ENCODE measurements around the gene CROCC. TPM values are rescaled to one million over a fixed set of nuclear protein-coding genes. Genes with fewer than 3 reads are reported as not detected.
"Not testable (repeated sequence)": the region's sequence is repeated elsewhere in the genome, so short reads cannot be mapped to it uniquely, and the experiment has no call there.

The CROCC gene
- polyA plus RNA-seq, 2 of the 4 experiments (the other 2 are of a cell fraction) = 4.4 to 10.6 TPM

- ChIA-PET CTCF (interaction anchor here (0.5 to 6.7 kb wide), 37 partner anchors 9 to 512 kb away, joined by 3 to 80 read pairs (median 3); partner anchors contain the start of genes NBPF1 and NECAP2), POLR2A (interaction anchor here (0.9 to 1.0 kb wide), 5 partner anchors 8 to 339 kb away, joined by 3 to 5 read pairs (median 5); partner anchors contain the start of gene NBPF1)
- not testable (repeated sequence) for H3K9me3 ChIP-seq; H3K4me1 ChIP-seq; FAIRE-seq; ATAC-seq; H3K4me2 ChIP-seq; H3K4me3 ChIP-seq; DNase-seq (ENCODE audit: low read depth in 1 of 2, low spot score in 1 of 2)
- peak overlapping the region in 1 of 2 experiments; percentile 71; a peak in 2 of 6 replicates for H3K27ac ChIP-seq
- 79% methylated on average over 4 of the region's 4 CpGs for WGBS (ENCODE audit: missing lambda C conversion rate)
Observed at GRCh38 chr1:16952376-16952775, 30.6 kb downstream of the CROCC start.

GRCh38 chr1:16954579-16954978, 32.8 kb downstream of the CROCC start:
- TF ChIP-seq ZC3H11A (IDR thresholded peaks at IDR 0.05) (no peak), ZFP36 (IDR thresholded peaks at IDR 0.05; ENCODE audit: borderline replicate concordance, partially characterized antibody) (no peak), RARB (CRISPR knock-in tag; IDR thresholded peaks at IDR 0.05) (no peak), CTCF (IDR thresholded peaks at IDR 0.05) (no peak), MAFK (IDR thresholded peaks at IDR 0.05; ENCODE audit: partially characterized antibody) (no peak), POLR2AphosphoS2 (conservative IDR thresholded peaks at IDR 0.05; ENCODE audit: low read length) (no peak), HEYL (CRISPR knock-in tag; IDR thresholded peaks at IDR 0.05) (no peak), BCL3 (IDR thresholded peaks at IDR 0.05) (no peak), BHLHE40 (IDR thresholded peaks at IDR 0.05; ENCODE audit: low read depth, low read length) (no peak), RNF2 (IDR thresholded peaks at IDR 0.05; ENCODE audit: borderline replicate concordance, low read depth) (no peak), PHF8 (IDR thresholded peaks at IDR 0.05; ENCODE audit: borderline replicate concordance, low read depth) (no peak), HOXB5 (CRISPR knock-in tag; IDR thresholded peaks at IDR 0.05) (no peak), NFE2L2 (conservative IDR thresholded peaks at IDR 0.05; ENCODE audit: low read length) (no peak), KDM1A (IDR thresholded peaks at IDR 0.05; ENCODE audit: low read depth) (no peak), TFCP2L1 (CRISPR knock-in tag; IDR thresholded peaks at IDR 0.05) (no peak), JUNB (IDR thresholded peaks at IDR 0.05) (no peak), ELK1 (IDR thresholded peaks at IDR 0.05; ENCODE audit: low read depth, low read length) (no peak), GATA3 (IDR thresholded peaks at IDR 0.05; ENCODE audit: borderline replicate concordance) (no peak), REST (IDR thresholded peaks at IDR 0.05) (no peak), ZSCAN20 (CRISPR knock-in tag; IDR thresholded peaks at IDR 0.05) (no peak)
- no peaks in the 10 kb centered on the region for H3K9me3 ChIP-seq
- ChIA-PET POLR2A (no interaction called here), CTCF (interaction anchor here (0.7 to 4.3 kb wide), 2 partner anchors 33 to 91 kb away, joined by 4 to 22 read pairs; no protein-coding TSS in a partner anchor)
- no peak overlapping the region for H3K4me2 ChIP-seq
- no peak for ATAC-seq
- no peak for DNase-seq (ENCODE audit: low read depth in 1 of 2, low spot score in 1 of 2)
- WGBS (ENCODE audit: missing lambda C conversion rate) = 80% methylated on average over 1 of the region's 18 CpGs
- no peak for FAIRE-seq
- no peak overlapping the region for H3K27ac ChIP-seq
- no peak overlapping the region for H3K4me3 ChIP-seq
- H3K4me1 ChIP-seq = no peaks in the 10 kb centered on the region
